Upper lobe of left lung (tissue), 4 donors: ENCODE measurements around the gene AGBL4.

ENCODE experiments used
- CTCF ChIP-seq, 6 experiments: fragments of 450-650 bp in 4 of 6; fragments of 200-600 bp in 2 of 6; sonication (generic) in 2 of 6; IDR thresholded peaks; one replicate each; pipeline ENCODE4 v1.5.1; 2016 to 2019; ENCODE audit warnings: antibody characterized with exemption in 6 of 6
- POLR2AphosphoS5 ChIP-seq, 2 donors: sonication (generic); formaldehyde crosslinking; IDR thresholded peaks; one replicate each; pipeline ENCODE4 v1.5.1; 2017; ENCODE audit warnings: antibody characterized with exemption in 2 of 2

GRCh38 chr1:48946070-48946469 is 1077.7 kb downstream of the AGBL4 start:
- TF ChIP-seq CTCF (IDR thresholded peaks at IDR 0.05) = no peak
- TF ChIP-seq POLR2AphosphoS5 (IDR thresholded peaks at IDR 0.05) = no peak
